Measurements from ENCODE around the gene MARCO. TPM values are rescaled to one million over a fixed set of nuclear protein-coding genes. Genes with fewer than 3 reads are reported as not detected.
"Not testable (repeated sequence)": the region's sequence is repeated elsewhere in the genome, so short reads cannot be mapped to it uniquely, and the experiment has no call there.

MARCO gene
- total RNA-seq, 1 experiment from 2014 or later: not detected

DNA sequence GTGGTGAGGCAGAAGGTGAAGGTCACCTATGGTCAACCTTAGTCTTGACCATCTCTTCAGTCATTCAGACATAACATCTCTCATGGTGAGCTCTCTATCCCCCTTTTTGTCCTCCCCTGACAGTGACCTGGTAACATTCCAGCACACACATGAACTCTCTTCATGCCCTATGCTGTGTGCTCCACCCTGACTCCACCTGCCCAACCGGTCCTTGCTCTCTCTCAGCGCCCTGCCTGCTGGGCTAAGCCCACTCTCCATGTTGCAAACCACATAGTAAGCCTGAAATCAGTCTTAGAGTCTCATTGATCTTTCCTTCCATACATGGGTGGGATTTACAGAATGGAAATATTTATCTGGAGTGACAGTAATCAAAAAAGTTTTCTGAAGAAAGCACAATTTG lies 52.8 kb downstream of the MARCO start:
- no peak for TF ChIP-seq CTCF (conservative IDR thresholded peaks at IDR 0.05)

DNA sequence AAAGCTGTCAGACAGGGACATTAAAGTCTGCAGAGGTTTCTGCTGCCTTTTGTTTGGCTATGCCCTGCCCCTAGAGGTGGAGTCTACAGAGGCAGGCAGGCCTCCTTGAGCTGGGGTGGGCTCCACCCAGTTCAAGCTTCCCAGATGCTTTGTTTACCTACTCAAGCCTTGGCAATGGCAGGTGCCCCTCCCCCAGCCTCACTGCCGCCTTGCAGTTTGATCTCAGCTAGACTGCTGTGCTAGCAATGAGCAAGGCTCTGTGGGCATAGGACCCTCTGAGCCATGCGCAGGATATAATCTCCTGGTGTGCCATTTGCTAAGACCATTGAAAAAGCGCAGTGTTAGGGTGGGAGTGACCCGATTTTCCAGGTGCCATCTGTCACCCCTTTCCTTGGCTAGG lies 61.9 kb downstream of the MARCO start:
- H3K27me3 Mint-ChIP-seq (ENCODE audit: low read depth): peaks cover 16% of the 10 kb centered on the region
- H4K5ac ChIP-seq (ENCODE audit: insufficient read length, low read depth, low read length): not testable (repeated sequence)

More for the DNA sequence above, 52.8 kb downstream of the MARCO start:
- H3K4me2 ChIP-seq (ENCODE audit: insufficient read depth, insufficient read length, low read length): no peak overlapping the region
- H3K23me2 ChIP-seq (ENCODE audit: insufficient read length, low read depth, low read length, poor library complexity, severe bottlenecking): no peaks in the 10 kb centered on the region
- no peaks in the 10 kb centered on the region for H3K79me1 ChIP-seq (ENCODE audit: insufficient read depth, low read depth, low read length, poor library complexity, severe bottlenecking)
- no peaks in the 10 kb centered on the region for H3K9me3 ChIP-seq (ENCODE audit: control insufficient read depth, low read depth, low read length)
- no peak overlapping the region for H3K4me3 Mint-ChIP-seq
- no peak overlapping the region for H4K8ac ChIP-seq (replicated peaks; ENCODE audit: insufficient read length, low read depth, low read length)
- no peak overlapping the region for H3K27ac Mint-ChIP-seq
- no peak overlapping the region for H3K23ac ChIP-seq (ENCODE audit: insufficient read length, low read depth, low read length)
- no peak overlapping the region for H3K27ac ChIP-seq (ENCODE audit: insufficient read length, low read depth, low read length)
- H2AK5ac ChIP-seq (ENCODE audit: insufficient read length, low read length): no peak overlapping the region
- DNase-seq: no peak
- H2AFZ ChIP-seq (ENCODE audit: low read length): no peak overlapping the region
- H2BK12ac ChIP-seq (ENCODE audit: insufficient read length, low read depth, low read length): no peak overlapping the region
- no peaks in the 10 kb centered on the region for H3K27me3 ChIP-seq (ENCODE audit: insufficient read depth, low read length)
- no peak overlapping the region for H3K4ac ChIP-seq (ENCODE audit: low read depth, low read length)
- H2BK15ac ChIP-seq (ENCODE audit: low read depth, low read length): no peak overlapping the region
- no peak overlapping the region for H2BK5ac ChIP-seq (ENCODE audit: insufficient read length, low read length)
- peaks cover 7% of the 10 kb centered on the region in 2 experiments; a peak in 4 of 5 replicates for H3K9me3 Mint-ChIP-seq
- H4K91ac ChIP-seq (ENCODE audit: insufficient read length, low read depth, low read length): no peak overlapping the region
- H3K79me2 ChIP-seq (ENCODE audit: insufficient read depth, low read length): no peaks in the 10 kb centered on the region
- no peak overlapping the region for H3T11ph ChIP-seq (ENCODE audit: low read length)
- no peak overlapping the region for H3K18ac ChIP-seq (ENCODE audit: insufficient read length, low read depth, low read length)
- H3K36me3 Mint-ChIP-seq (ENCODE audit: insufficient read depth in 1 of 3, low read depth in 3 of 3): peaks cover 0 to 1% (median 0%) of the 10 kb centered on the region in 3 experiments; a peak in 1 of 7 replicates
- H2BK20ac ChIP-seq (ENCODE audit: low read depth, low read length, poor library complexity, severe bottlenecking): no peak overlapping the region
- H3K4me1 Mint-ChIP-seq: no peaks in the 10 kb centered on the region
- H3K56ac ChIP-seq (ENCODE audit: insufficient read length, low read depth, low read length): no peak overlapping the region
- H3K9ac ChIP-seq (ENCODE audit: extremely low read depth, insufficient read length, low read length): no peak overlapping the region
- H4K5ac ChIP-seq (ENCODE audit: insufficient read length, low read depth, low read length): no peak overlapping the region
- peaks cover 22% of the 10 kb centered on the region for H3K27me3 Mint-ChIP-seq (ENCODE audit: low read depth)
- H3K14ac ChIP-seq (ENCODE audit: insufficient read depth, low read length): no peak overlapping the region
- no CpG with 5 or more reads among the region's 2 CpGs for WGBS (ENCODE audit: extremely low coverage, insufficient read length, low lambda C conversion rate)
- no peaks in the 10 kb centered on the region for H3K4me1 ChIP-seq (ENCODE audit: insufficient read depth, low read length)
- no peaks in the 10 kb centered on the region for H4K20me1 ChIP-seq (ENCODE audit: control insufficient read depth, insufficient read depth, insufficient read length)
- H2BK120ac ChIP-seq (ENCODE audit: low read depth, low read length, poor library complexity, severe bottlenecking): no peak overlapping the region

More for the DNA sequence above, 61.9 kb downstream of the MARCO start:
- not testable (repeated sequence) for DNase-seq; H3K4me1 Mint-ChIP-seq; H2BK20ac ChIP-seq (ENCODE audit: low read depth, low read length, poor library complexity, severe bottlenecking); H2BK15ac ChIP-seq (ENCODE audit: low read depth, low read length); H3K36me3 Mint-ChIP-seq (ENCODE audit: insufficient read depth in 1 of 3, low read depth in 3 of 3); H3K4me3 Mint-ChIP-seq; H3K9ac ChIP-seq (ENCODE audit: extremely low read depth, insufficient read length, low read length); H2AK5ac ChIP-seq (ENCODE audit: insufficient read length, low read length); H2BK120ac ChIP-seq (ENCODE audit: low read depth, low read length, poor library complexity, severe bottlenecking); H3K18ac ChIP-seq (ENCODE audit: insufficient read length, low read depth, low read length); H3K4me1 ChIP-seq (ENCODE audit: insufficient read depth, low read length); H2BK12ac ChIP-seq (ENCODE audit: insufficient read length, low read depth, low read length); H3K4me2 ChIP-seq (ENCODE audit: insufficient read depth, insufficient read length, low read length); H4K91ac ChIP-seq (ENCODE audit: insufficient read length, low read depth, low read length); H4K8ac ChIP-seq (replicated peaks; ENCODE audit: insufficient read length, low read depth, low read length); H3K27ac ChIP-seq (ENCODE audit: insufficient read length, low read depth, low read length); H2BK5ac ChIP-seq (ENCODE audit: insufficient read length, low read length); H3K4ac ChIP-seq (ENCODE audit: low read depth, low read length); H3K14ac ChIP-seq (ENCODE audit: insufficient read depth, low read length); H3K27ac Mint-ChIP-seq; H3K56ac ChIP-seq (ENCODE audit: insufficient read length, low read depth, low read length); H3K27me3 ChIP-seq (ENCODE audit: insufficient read depth, low read length); H2AFZ ChIP-seq (ENCODE audit: low read length); H4K20me1 ChIP-seq (ENCODE audit: control insufficient read depth, insufficient read depth, insufficient read length); H3K79me1 ChIP-seq (ENCODE audit: insufficient read depth, low read depth, low read length, poor library complexity, severe bottlenecking); H3K79me2 ChIP-seq (ENCODE audit: insufficient read depth, low read length); H3K9me3 ChIP-seq (ENCODE audit: control insufficient read depth, low read depth, low read length); H3K23ac ChIP-seq (ENCODE audit: insufficient read length, low read depth, low read length); H3T11ph ChIP-seq (ENCODE audit: low read length); H3K23me2 ChIP-seq (ENCODE audit: insufficient read length, low read depth, low read length, poor library complexity, severe bottlenecking)
- peaks cover 24 to 27% of the 10 kb centered on the region in 2 experiments for H3K9me3 Mint-ChIP-seq
- WGBS (ENCODE audit: extremely low coverage, insufficient read length, low lambda C conversion rate): no CpG with 5 or more reads among the region's 4 CpGs
